T47D (cell line): Measurements from ENCODE around the gene RBPJL.
"Not testable (repeated sequence)": the region's sequence is repeated elsewhere in the genome, so short reads cannot be mapped to it uniquely, and the experiment has no call there.

Experiments used
- DNase-seq, 2 experiments: peaks; one replicate each; pipeline versions ENCODE4 v3.0.0 to v3.0.0-alpha.2; 2011 to 2012; ENCODE audit warnings: low read depth in 1 of 2, low spot score in 1 of 2
- JUND ChIP-seq: IDR thresholded peaks from 2 replicates; pipeline ENCODE4 v1.6.1; 2012; ENCODE audit warnings: low read depth
- in situ Hi-C: cut with HindIII; loops from 2 replicates; pipeline ENCODE4 v1.10.0; 2016; ENCODE audit warnings: low sequenced_read_pairs, low pct_unique_long_range_greater_than_20kb

Gene RBPJL

GRCh38 chr20:45344168-45344860, 37.7 kb downstream of the RBPJL start:
- peak; percentile 54; the same call in 1 of the 2 replicates for TF ChIP-seq JUND
- in situ Hi-C loops: no loop called here
- peak in 1 of 2 experiments; percentile 72 for DNase-seq

DNA sequence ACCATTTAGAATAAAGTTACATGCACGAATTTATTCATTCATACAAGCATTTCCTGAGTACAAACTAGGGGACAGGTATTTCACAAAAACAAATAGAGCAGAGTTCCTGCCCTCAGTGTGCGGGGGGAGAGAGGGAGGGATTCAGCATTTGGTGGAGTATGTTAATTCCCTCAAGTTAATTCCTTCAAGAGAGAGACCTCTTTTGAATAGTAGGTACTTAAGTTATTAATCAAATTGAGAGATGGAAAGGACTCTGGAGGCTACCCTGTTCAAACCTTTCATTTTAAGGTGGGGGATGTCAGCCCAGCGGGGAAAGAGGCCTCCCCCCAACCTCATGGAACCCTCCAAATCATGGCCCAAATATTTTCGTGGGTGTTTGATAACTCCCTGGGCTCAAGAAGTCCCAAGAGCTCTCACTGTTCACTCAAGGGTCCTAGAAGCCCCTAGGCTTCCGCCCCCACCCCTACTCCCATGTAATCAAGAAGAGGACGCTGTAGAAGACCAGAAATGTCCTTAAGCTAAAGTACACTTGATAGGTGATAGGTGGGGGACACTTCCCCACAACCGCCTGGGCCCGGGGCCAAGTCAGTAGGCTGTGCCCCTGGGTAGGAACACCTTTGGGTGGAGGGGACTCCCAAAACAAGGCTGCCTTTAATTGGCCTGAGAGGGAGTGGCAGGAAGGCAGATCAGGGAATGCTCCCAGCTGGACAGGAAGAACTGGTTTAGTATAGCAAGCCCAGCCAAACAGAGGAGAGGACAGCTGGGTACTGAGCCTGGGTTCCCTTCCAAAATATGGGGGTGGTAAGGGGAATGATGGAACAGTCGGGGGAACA, 38.7 kb downstream of the RBPJL start:
- peak; percentile 80 to 88 for DNase-seq
- TF ChIP-seq JUND: no peak

GRCh38 chr20:45346291-45346718, 39.7 kb downstream of the RBPJL start:
- in situ Hi-C loops: no loop called here
- no peak for TF ChIP-seq JUND
- DNase-seq: no peak

More for the DNA sequence above, 38.7 kb downstream of the RBPJL start:
- in situ Hi-C loops: no loop called here

GRCh38 chr20:45346851-45347250, 40.2 kb downstream of the RBPJL start:
- no peak for TF ChIP-seq JUND
- in situ Hi-C loops: no loop called here
- DNase-seq: no peak

DNA sequence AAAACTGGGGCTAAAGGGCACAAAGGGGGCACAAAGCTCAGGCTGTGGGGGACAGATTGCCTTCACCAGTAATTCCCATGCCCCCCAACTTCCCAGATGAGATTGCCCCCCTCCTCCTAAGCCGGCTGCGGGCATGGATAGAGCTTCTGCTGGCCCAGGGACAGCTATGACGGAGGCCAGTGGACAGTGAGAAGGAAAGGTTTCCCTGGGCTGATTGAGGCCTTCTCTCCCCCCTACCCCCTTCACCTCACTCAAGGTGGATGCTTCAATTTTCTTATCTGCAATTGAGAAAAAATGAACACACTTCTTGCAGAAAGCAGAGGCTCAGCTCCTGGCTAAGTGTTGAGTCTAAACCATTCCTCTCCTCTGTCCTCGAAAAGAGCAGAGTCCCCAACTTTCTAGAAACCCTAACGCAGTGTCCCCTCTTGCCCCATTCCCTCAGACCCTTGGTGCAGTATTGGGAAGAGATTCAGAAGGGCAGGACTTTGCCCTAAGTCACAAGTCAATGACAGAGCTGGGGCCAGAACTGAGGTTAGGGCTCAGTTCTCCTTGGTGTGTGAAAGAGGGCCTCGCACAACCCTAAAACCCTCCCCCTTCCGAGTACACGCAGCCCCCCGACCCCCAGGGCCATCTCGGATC, 40.8 kb downstream of the RBPJL start:
- TF ChIP-seq JUND: no peak
- no peak for DNase-seq
- in situ Hi-C loops: no loop called here

DNA sequence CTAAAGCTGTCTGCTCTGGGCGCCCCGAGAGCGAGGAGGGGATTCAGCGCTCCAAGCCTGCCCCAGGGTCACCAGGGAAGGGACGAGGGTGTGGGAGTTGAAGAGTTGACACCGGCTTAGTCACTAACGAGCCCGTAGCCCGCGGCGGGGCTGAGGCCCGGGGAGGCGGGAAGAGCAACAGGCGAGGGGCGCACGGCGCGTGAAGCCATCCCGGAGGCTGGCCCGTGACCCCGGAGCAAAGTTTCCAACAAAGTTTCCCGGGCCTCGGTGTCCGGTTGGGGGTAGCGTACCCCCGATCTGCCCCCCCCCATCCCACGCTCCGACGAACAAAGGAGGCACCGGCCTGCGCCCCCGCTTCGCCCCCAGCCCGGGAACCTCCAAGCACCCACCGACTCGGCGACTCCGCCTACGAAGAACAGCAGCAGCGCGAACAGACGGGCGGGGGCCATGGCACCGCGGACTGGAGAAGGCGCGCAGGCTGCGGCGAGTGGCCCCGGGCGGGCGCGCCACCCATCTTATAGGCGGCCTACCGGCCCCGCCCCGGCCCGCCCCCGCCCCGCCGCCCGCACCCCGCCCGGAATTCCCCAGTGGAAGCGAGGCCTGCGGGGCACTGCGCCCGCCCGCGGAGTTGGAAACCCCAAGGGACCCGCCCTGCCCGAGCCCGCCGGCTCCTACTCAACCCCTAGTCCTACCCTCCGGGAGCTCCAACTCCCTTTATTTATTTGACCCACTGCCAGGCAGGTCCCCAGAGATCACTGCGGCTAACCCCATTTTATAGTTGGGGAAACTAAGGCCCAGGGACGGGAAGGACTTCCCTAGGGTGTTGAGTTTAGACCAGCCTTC, 41.5 kb downstream of the RBPJL start, which contains the start of gene SDC4:
Gene SDC4, minus strand, starts transcription at position 489 of the 843 bp plus-strand sequence. Its CDS starts 40 bp downstream, at position 449.
- in situ Hi-C loops: no loop called here
- DNase-seq: peak; percentile 80 to 82
- no peak for TF ChIP-seq JUND

DNA sequence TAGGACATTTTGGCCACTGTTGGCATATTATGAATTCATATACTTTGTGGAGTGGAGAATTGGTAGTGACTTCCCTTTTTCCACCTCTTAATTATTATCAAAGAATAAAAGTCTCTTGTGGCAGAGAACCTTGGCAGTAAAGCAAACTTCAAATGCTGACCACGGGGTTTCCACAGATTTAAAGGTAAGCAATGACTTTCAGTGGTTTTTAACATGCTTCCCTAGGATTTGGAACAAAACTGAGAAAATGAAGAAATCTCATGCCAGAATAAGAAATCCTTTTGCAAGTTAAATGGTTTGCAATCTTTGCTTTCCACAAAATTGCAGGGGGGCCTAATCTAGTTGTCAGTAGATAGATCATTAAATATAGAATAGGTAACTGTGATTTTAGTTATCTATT, 43.6 kb downstream of the RBPJL start:
- no peak for DNase-seq
- no peak for TF ChIP-seq JUND
- in situ Hi-C loops: no loop called here

DNA sequence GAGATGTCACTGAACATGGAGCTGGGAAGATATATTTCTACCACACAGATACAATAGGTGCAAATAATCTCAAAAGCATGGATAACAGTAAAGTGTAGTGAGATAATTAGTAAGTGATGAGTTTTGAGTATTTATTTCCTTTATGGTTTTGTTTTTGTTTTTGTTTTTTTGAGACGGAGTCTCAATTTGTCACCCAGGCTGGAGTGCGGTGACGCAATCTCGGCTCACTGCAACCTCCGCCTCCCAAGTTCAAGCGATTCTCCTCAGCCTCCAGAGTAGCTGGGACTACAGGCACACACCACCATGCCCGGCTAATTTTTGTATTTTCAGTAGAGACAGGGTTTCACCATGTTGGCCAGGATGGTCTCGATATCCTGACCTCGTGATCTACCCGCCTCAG, 44.2 kb downstream of the RBPJL start:
- in situ Hi-C loops, DNase-seq: not testable (repeated sequence)

DNA sequence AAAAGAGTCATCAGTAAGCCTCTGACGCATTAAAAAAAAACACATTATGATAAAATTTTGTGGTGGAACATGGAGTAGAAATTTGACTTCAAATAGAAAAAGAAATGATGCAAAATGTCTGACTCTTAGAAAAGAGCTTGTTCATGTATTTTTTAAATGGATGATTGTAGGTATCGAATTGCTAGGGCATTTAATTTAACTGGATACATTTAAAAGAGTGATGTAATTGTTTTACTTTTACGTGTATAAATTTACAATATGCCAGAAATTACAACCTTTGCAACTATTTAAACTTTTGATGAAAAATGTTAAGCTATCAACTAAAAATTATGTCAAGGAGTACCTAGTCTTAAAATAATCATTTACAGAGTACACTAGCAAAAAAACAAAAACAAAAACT, 46.1 kb downstream of the RBPJL start:
- no peak for TF ChIP-seq JUND
- DNase-seq: no peak
- in situ Hi-C loops: no loop called here

GRCh38 chr20:45353746-45354145, 47.1 kb downstream of the RBPJL start:
- no peak for DNase-seq
- no peak for TF ChIP-seq JUND
- in situ Hi-C loops: no loop called here

GRCh38 chr20:45354423-45355208, 48.0 kb downstream of the RBPJL start:
- peak in 1 of 2 experiments; percentile 38 for DNase-seq
- TF ChIP-seq JUND: no peak
- in situ Hi-C loops: no loop called here
